Transverse colon (tissue), 4 donors: ENCODE results near the gene SOS1.

Experiments used
- EP300 ChIP-seq: sonication (generic); formaldehyde crosslinking; IDR thresholded peaks from one replicate; pipeline ENCODE4 v1.6.1; 2017; ENCODE audit warnings: antibody characterized with exemption, low read depth
- POLR2A ChIP-seq: fragments of 450-650 bp; IDR thresholded peaks from one replicate; pipeline ENCODE4 v1.6.1; 2016; ENCODE audit warnings: antibody characterized with exemption, mild to moderate bottlenecking, moderate library complexity
- POLR2AphosphoS5 ChIP-seq, 3 donors: sonication (generic); formaldehyde crosslinking; IDR thresholded peaks; one replicate each; pipeline ENCODE4 v1.6.1; 2016; ENCODE audit warnings: antibody characterized with exemption in 3 of 3
- TF ChIP-seq, protein P1 (sequence below), 5 experiments: fragments of 200-600 bp in 3 of 5; fragments of 450-650 bp in 2 of 5; sonication (generic) in 3 of 5; IDR thresholded peaks; 1 replicate in 2 of 5; 2 replicates in 3 of 5; pipeline ENCODE4 v1.5.1; 2016 to 2017; ENCODE audit warnings: antibody characterized with exemption in 5 of 5, inconsistent platforms in 3 of 5, mild to moderate bottlenecking in 2 of 5, moderate library complexity in 1 of 5

DNA sequence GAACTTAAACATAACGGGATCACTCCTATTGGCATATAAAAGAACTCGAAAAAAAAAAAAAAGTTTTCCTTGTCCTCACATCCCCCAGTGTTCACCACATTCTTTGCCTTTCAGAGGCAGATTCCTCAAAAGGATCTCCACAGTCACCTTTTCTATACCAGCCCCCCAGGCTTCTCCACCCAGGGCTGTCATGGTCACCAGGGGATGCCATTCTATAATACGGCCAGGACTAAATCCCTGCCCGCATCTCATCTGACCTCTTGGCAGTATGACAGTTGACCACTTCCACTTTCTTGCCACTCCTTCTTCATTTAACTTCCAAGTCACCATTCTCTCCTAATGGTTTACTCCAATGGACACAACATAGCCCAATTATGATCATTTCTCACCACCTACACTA lies 29.3 kb downstream of the SOS1 start:
- TF ChIP-seq, protein P1, sequence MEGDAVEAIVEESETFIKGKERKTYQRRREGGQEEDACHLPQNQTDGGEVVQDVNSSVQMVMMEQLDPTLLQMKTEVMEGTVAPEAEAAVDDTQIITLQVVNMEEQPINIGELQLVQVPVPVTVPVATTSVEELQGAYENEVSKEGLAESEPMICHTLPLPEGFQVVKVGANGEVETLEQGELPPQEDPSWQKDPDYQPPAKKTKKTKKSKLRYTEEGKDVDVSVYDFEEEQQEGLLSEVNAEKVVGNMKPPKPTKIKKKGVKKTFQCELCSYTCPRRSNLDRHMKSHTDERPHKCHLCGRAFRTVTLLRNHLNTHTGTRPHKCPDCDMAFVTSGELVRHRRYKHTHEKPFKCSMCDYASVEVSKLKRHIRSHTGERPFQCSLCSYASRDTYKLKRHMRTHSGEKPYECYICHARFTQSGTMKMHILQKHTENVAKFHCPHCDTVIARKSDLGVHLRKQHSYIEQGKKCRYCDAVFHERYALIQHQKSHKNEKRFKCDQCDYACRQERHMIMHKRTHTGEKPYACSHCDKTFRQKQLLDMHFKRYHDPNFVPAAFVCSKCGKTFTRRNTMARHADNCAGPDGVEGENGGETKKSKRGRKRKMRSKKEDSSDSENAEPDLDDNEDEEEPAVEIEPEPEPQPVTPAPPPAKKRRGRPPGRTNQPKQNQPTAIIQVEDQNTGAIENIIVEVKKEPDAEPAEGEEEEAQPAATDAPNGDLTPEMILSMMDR (IDR thresholded peaks at IDR 0.05) = no peak
- TF ChIP-seq POLR2A (no peak), EP300 (no peak), POLR2AphosphoS5 (IDR thresholded peaks at IDR 0.05) (no peak)
